KOPT-K1 (cell line): ENCODE results near the gene EXOC3L4.
"Not testable (repeated sequence)": the region's sequence is repeated elsewhere in the genome, so short reads cannot be mapped to it uniquely, and the experiment has no call there.

Experiments used
- H3K27ac ChIP-seq: fragments of 200-600 bp; sonication (generic); 2 replicates; pipeline ENCODE4 v1.5.1; 2016; ENCODE audit warnings: antibody characterized with exemption, mild to moderate bottlenecking, low read depth, low read length; ENCODE audit not compliant: poor library complexity, severe bottlenecking
- H3K36me3 ChIP-seq: fragments of 200-600 bp; sonication (generic); 2 replicates; pipeline ENCODE4 v1.5.1; 2017; ENCODE audit warnings: antibody characterized with exemption, mild to moderate bottlenecking, low read length, moderate library complexity; ENCODE audit not compliant: insufficient read depth
- H3K9me3 ChIP-seq: fragments of 200-600 bp; sonication (generic); 2 replicates; pipeline ENCODE4 v1.5.1; 2017; ENCODE audit warnings: antibody characterized with exemption, low read length, mild to moderate bottlenecking; ENCODE audit not compliant: insufficient read depth, poor library complexity, severe bottlenecking

EXOC3L4 gene

DNA sequence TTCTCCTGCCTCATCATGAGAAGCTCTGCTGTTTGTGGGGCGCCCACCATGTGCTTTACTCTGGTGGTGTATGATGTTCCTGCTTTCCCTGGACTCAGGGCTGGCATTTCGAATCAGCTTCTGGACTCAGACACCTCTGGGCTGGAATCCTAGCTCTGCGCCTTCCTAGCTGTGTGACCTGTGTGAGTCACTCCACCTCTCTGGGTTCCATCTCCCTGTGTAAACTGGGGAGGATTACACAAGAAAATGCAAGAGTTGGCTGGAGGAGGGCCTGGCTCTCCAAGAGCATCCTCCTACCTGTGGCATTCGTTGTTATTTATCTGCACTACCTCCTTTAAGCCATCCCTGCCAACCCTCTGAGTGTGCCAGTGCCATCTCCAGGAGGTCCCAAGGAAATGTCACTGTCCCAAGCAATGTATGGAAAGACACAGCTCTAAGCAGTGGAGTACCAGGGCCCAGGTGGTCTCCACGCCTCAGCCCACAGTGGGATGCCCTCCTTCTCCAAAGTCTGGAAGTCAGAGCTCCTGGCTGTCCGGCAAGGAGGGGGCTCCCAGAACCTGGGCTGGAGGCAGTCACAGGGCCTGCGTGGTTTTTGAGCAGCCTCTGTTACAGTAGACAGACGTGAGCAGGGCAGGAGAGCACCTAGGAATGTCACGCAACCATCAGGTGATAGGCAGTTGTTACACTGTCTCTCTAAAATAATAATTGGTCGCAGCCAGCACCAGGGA lies 21.5 kb downstream of the EXOC3L4 start:
- H3K36me3 ChIP-seq, result no peaks in the 10 kb centered on the region
- H3K27ac ChIP-seq, result no peak overlapping the region
- H3K9me3 ChIP-seq, result no peaks in the 10 kb centered on the region

DNA sequence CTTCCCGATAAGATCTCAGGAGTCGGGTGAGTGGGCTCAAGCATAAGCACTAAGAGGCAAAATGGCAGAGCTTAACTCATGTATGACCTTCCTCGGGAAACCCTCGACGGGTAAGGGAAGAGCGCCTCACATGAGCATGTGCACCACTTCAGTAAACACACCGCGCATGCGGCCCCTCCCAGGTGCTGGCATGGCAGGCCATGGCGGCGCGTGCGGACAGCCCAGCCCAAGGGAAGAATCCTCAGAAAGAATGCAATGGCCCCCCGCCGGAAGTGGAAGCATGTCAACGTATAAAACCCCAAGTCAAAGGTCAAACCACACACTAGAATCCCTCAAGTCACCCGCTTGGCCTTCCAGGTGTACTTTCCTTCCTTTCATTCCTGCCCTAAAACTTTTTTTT lies 22.1 kb downstream of the EXOC3L4 start:
- Histone ChIP-seq H3K9me3 (no peaks in the 10 kb centered on the region), H3K27ac (no peak overlapping the region), H3K36me3 (no peaks in the 10 kb centered on the region)

- not testable (repeated sequence) for H3K9me3 ChIP-seq, H3K27ac ChIP-seq, H3K36me3 ChIP-seq
Measured at GRCh38 chr14:103117499-103117898, 23.0 kb downstream of the EXOC3L4 start.

DNA sequence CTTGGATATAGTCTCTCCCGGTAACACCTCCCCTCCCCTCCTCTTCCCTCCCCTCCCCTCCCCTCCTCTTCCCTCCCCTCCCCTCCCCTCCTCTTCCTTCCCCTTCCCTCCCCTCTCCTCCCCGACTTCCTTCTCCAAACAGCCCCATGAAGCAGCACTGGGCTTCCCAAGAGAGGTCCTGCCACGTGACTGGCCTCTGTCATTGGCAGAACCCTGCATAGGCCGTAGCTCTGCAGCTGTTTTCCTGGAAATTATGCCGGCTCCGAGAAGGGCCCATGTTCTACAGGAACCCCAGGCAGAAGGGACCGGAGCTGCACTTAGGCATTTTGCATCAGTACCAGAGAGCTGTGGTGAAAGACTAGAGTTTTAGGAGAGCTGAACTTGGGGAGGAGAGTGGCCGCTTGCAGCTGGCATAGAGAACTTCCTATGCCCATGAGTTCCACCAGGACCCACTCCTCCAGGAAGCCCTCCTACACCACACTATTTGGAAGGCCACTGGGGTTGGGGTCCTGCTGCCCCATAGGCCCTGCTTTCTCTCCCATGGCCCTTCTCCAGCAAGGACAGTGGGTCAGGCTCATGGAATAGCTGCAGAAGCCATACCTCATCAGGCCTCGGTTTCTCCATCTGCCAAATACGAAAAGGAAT lies 23.6 kb downstream of the EXOC3L4 start:
- no peaks in the 10 kb centered on the region for H3K36me3 ChIP-seq
- no peaks in the 10 kb centered on the region for H3K9me3 ChIP-seq
- no peak overlapping the region for H3K27ac ChIP-seq

DNA sequence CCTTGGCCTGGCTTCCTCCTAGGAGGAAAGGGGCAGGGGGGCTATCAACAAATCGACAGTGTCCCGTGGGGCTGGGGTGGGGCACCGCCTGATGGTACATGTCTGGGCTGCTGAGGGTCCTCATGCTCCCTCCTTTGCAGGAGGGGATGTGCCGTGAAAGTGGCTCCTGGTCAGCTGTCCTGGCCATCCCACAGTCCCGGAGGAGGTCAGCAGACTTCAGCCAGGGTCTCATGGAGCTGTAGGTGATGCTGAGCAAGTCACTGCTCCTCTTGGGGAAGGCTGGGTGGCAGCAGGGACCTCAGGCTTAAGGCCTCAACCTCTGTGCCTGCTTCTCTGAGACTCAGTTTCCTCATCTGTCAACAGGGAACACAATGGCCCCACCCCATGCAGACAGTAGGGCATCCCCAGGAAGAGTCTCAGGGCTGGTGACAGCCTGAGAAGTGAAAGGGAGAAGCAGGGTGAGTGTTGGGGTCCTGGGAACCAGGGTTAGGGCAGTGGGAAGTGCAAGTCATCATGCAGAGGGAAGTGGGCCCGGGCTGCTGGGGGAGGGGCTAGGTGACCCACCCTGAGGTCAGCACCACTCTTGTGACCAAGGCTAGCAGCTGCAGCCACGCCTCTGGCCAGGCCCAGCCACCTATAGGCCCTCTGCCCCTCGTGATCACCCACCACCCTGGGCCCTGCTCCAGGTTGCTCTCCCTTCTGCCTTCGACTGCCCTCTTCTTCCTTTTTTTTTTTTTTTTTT lies 24.3 kb downstream of the EXOC3L4 start:
- H3K36me3 ChIP-seq, result no peaks in the 10 kb centered on the region
- H3K27ac ChIP-seq, result no peak overlapping the region
- H3K9me3 ChIP-seq, result no peaks in the 10 kb centered on the region

DNA sequence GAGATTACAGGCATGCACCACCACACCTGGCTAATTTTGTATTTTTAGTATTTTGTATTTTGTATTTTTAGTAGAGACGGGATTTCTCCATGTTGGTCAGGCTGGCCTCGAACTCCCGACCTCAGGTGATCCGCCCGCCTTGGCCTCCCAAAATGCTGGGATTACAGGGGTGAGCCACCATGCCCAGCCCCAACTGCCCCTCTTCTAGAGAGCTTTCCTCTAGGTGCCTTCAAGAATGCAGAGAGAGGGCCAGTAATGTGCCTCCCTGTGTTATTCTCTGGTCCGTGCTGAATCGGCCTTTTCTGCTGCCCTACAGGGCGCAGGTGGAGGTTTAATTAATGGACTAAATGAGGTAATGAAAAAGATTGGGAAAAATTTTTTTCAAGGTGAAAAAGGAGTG lies 25.0 kb downstream of the EXOC3L4 start:
- H3K27ac ChIP-seq, H3K9me3 ChIP-seq, H3K36me3 ChIP-seq: not testable (repeated sequence)

GRCh38 chr14:103121121-103121845 lies 26.8 kb downstream of the EXOC3L4 start:
- no peak overlapping the region for H3K27ac ChIP-seq

GRCh38 chr14:103121846-103122584 lies 27.5 kb downstream of the EXOC3L4 start:
- no peaks in the 10 kb centered on the region for H3K36me3 ChIP-seq
- no peaks in the 10 kb centered on the region for H3K9me3 ChIP-seq
- no peak overlapping the region for H3K27ac ChIP-seq

More at GRCh38 chr14:103121121-103121845, 26.8 kb downstream of the EXOC3L4 start:
- Histone ChIP-seq H3K9me3 (no peaks in the 10 kb centered on the region), H3K36me3 (no peaks in the 10 kb centered on the region)

DNA sequence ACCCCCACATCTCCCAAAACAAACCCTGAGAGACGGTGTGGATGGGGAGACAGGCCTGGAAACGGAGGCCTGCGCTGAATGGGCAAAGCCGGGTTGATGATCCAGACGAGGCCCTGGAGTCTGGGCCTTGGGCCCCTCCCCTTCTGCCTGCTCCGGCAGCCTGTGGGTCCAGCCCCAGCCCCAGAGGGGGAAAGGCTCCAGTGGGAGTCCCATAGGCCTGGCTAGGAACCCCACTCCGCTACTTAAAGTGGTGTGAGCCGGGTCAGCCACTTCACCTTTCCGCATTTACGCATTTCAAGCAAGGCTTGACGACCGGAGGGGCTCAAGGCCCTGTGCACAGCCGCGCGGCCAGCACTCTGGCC lies 28.0 kb downstream of the EXOC3L4 start:
- no peaks in the 10 kb centered on the region for H3K9me3 ChIP-seq
- no peaks in the 10 kb centered on the region for H3K36me3 ChIP-seq
- H3K27ac ChIP-seq, result no peak overlapping the region

GRCh38 chr14:103122947-103123633 lies 28.6 kb downstream of the EXOC3L4 start, which contains the start of gene TNFAIP2:
Gene TNFAIP2 (plus strand): TSS chr14:103123461. CDS start chr14:103126458, 2,997 bp downstream.
- no peaks in the 10 kb centered on the region for H3K36me3 ChIP-seq
- no peaks in the 10 kb centered on the region for H3K9me3 ChIP-seq
- H3K27ac ChIP-seq, result no peak within 1 kb of the TSS

GRCh38 chr14:103123634-103124500 lies 29.3 kb downstream of the EXOC3L4 start:
- Histone ChIP-seq H3K36me3 (no peaks in the 10 kb centered on the region), H3K27ac (no peak overlapping the region), H3K9me3 (no peaks in the 10 kb centered on the region)

DNA sequence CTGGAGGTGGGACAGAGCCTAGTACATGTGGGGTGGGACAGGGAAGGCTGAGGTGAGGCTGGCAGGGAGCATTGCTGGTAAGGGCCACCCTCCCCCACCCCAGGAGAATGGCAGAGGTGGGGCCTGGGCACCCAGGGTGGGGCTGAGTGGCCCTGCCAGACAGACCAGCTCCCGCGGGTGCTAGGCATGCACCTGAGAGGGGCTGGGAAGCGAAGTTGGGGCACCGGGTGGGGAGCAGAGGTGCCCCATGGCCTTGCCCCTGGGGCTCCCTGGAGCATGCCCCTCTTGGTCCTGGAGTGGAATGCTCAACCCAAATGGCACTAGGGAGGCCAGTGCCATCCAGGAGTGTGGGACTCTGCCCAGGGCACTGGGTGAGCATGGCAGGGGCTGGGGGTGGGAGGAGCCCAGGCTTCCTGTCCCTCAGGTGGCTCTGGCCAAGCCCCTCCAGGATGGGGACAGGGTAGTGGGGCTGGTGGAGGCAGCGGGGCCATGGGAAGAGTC lies 30.0 kb downstream of the EXOC3L4 start:
- H3K27ac ChIP-seq, result no peak overlapping the region
- H3K36me3 ChIP-seq, result no peaks in the 10 kb centered on the region
- H3K9me3 ChIP-seq, result no peaks in the 10 kb centered on the region
